ENCODE measurements around the gene DHRSX. TPM values are rescaled to one million over a fixed set of nuclear protein-coding genes. Genes with fewer than 3 reads are reported as not detected.

Gene DHRSX
- total and polyA plus RNA-seq, 10 of the 15 experiments (the other 5 are each of a cell fraction or from before 2014, with no cell fraction given) = 1.7 to 39.5 (median 16.5) TPM

DNA sequence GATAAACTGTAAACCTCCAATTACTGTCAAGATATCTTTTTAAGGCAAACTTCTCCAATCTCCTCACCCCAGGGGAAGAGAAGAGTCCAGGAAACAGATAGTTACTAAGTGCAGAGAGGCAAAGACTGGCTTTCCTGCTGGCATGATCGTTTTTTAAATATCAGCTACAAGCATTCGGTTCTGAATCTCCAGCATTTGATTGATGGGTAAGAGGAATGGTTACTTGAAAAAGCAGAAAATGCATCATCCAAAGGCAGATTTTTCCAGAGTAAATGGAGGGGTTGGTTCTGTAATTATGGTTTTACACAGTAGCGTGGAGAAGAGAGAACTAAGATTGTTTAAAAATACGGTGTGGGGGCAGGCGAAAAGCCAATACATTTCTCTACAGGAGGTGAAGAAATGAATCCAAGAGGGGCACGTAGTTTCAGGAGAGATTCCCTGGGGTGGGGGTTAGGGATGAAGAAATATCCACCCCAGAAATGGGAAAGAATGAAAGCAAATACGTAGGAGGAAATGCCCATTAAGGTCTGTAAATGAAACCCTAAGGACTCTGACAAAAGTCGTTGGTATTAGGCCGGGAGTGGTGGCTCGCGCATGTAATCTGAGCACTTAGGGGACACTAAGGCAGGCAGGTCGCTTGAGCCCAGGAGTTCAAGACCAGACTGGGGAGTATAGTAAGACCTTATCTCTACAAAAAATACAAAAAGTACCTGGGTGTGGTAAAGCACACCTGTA lies 248.3 kb downstream of the DHRSX start:
- no peak overlapping the region for H3K9ac ChIP-seq (ENCODE audit: control insufficient read depth, insufficient read depth, low read length)
- no peaks in the 10 kb centered on the region for H4K20me1 ChIP-seq (ENCODE audit: control insufficient read depth, insufficient read depth)
- H3K4me1 ChIP-seq (ENCODE audit: control insufficient read depth, insufficient read depth, low read length) = no peaks in the 10 kb centered on the region
- no peaks in the 10 kb centered on the region; the same call in 2 of the 3 replicates for H3K9me3 ChIP-seq (replicated peaks; ENCODE audit: control insufficient read depth, insufficient read depth, low read length)
- RAD21 ChIA-PET (ENCODE audit: unreplicated experiment) = no interaction called here
- no peak overlapping the region for H3K4me3 ChIP-seq
- POLR2A ChIA-PET = no interaction called here
- 83% methylated on average over 12 of the region's 12 CpGs for WGBS (ENCODE audit: insufficient coverage, insufficient replicate concordance, low lambda C conversion rate, missing lambda C conversion rate)
- no peak overlapping the region for H2AFZ ChIP-seq (ENCODE audit: control insufficient read depth, low read depth, low read length)
- ATAC-seq (no peak), FAIRE-seq (no peak), DNase-seq (ENCODE audit: low read depth, low spot score) (no peak)
- H3K36me3 ChIP-seq (ENCODE audit: control insufficient read depth in 2 of 2, insufficient read depth in 2 of 2, low read length in 1 of 2) = no peaks in the 10 kb centered on the region
- intact Hi-C loops (cut with micrococcal nuclease; ENCODE audit: unreplicated experiment) = no loop called here
- SMC1A ChIA-PET (ENCODE audit: uncharacterized antibody, unreplicated experiment) = no interaction called here
- no peak overlapping the region for H3K27ac ChIP-seq (ENCODE audit: control insufficient read depth, insufficient read depth)
- in situ Hi-C loops (cut with MboI) = no loop called here
- H3K4me2 ChIP-seq (ENCODE audit: control insufficient read depth, insufficient read depth) = no peak overlapping the region
- no peaks in the 10 kb centered on the region for H3K27me3 ChIP-seq (replicated peaks in 1 of 2; ENCODE audit: control insufficient read depth in 2 of 2, insufficient read depth in 2 of 2, low read length in 1 of 2)
- CTCF ChIA-PET = no interaction called here
- no peaks in the 10 kb centered on the region for H3K79me2 ChIP-seq (ENCODE audit: control insufficient read depth, insufficient read depth, low read length)
- BruUV-seq (replicated peaks) = no TSS peak
- TF ChIP-seq SP1 (IDR thresholded peaks at IDR 0.05; ENCODE audit: low read depth, low read length) (no peak), TCF7 (IDR thresholded peaks at IDR 0.05; ENCODE audit: borderline replicate concordance) (no peak), IKZF2 (IDR thresholded peaks at IDR 0.05) (no peak), TCF3 (IDR thresholded peaks at IDR 0.05; ENCODE audit: borderline replicate concordance, insufficient read depth, low read depth, low read length) (no peak), EGR1 (IDR thresholded peaks at IDR 0.05; ENCODE audit: borderline replicate concordance in 1 of 2, low read depth in 2 of 2, low read length in 2 of 2) (no peak), RUNX3 (IDR thresholded peaks at IDR 0.05; ENCODE audit: low read length) (no peak), GABPA (IDR thresholded peaks at IDR 0.05; ENCODE audit: low read depth) (no peak), USF1 (IDR thresholded peaks at IDR 0.05; ENCODE audit: borderline replicate concordance, extremely low read length, insufficient read depth, low read depth, low read length) (no peak), CREB1 (IDR thresholded peaks at IDR 0.05; ENCODE audit: low read depth) (no peak), PBX3 (IDR thresholded peaks at IDR 0.05; ENCODE audit: insufficient replicate concordance, low read depth, low read length) (no peak), SKIL (IDR thresholded peaks at IDR 0.05; ENCODE audit: low read depth, poor library complexity, severe bottlenecking) (no peak), CTCF (IDR thresholded peaks at IDR 0.05 in 2 of 3, conservative IDR thresholded peaks at IDR 0.05 in 1 of 3; ENCODE audit: control insufficient read depth in 2 of 3, extremely low read depth in 1 of 3, insufficient read depth in 1 of 3, low read depth in 3 of 3, low read length in 3 of 3) (no peak), ZBED1 (IDR thresholded peaks at IDR 0.05; ENCODE audit: borderline replicate concordance) (no peak)
- TF ChIP-seq, protein P1, sequence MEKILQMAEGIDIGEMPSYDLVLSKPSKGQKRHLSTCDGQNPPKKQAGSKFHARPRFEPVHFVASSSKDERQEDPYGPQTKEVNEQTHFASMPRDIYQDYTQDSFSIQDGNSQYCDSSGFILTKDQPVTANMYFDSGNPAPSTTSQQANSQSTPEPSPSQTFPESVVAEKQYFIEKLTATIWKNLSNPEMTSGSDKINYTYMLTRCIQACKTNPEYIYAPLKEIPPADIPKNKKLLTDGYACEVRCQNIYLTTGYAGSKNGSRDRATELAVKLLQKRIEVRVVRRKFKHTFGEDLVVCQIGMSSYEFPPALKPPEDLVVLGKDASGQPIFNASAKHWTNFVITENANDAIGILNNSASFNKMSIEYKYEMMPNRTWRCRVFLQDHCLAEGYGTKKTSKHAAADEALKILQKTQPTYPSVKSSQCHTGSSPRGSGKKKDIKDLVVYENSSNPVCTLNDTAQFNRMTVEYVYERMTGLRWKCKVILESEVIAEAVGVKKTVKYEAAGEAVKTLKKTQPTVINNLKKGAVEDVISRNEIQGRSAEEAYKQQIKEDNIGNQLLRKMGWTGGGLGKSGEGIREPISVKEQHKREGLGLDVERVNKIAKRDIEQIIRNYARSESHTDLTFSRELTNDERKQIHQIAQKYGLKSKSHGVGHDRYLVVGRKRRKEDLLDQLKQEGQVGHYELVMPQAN (conservative IDR thresholded peaks at IDR 0.05) = no peak
- TF ChIP-seq, protein P2, sequence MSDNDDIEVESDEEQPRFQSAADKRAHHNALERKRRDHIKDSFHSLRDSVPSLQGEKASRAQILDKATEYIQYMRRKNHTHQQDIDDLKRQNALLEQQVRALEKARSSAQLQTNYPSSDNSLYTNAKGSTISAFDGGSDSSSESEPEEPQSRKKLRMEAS (IDR thresholded peaks at IDR 0.05; ENCODE audit: low read depth, low read length) = no peak
